Measurements from ENCODE around the gene ASPSCR1. TPM values are rescaled to one million over a fixed set of nuclear protein-coding genes. Genes with fewer than 3 reads are reported as not detected.

Gene ASPSCR1
- total RNA-seq, 1 donor from 2014 or later: 32.9 TPM

GRCh38 chr17:82051776-82052637 lies 74.6 kb downstream of the ASPSCR1 start, which contains the start of the genes GPS1 and RFNG:
TSS of gene GPS1 (plus strand) at chr17:82051898. CDS start at chr17:82051932, 34 bp downstream.
TSS of gene RFNG (minus strand) at chr17:82051811. CDS start at chr17:82051766, 45 bp downstream.
- Mint-ChIP-seq H3K9me3 (no peaks in the 10 kb centered on the region), H3K36me3 (ENCODE audit: low read depth) (peaks cover 10% of the 10 kb centered on the region), H3K4me1 (ENCODE audit: low read depth) (peaks cover 7% of the 10 kb centered on the region), H3K27me3 (ENCODE audit: low read depth) (no peaks in the 10 kb centered on the region), H3K4me3 (ENCODE audit: low read depth) (peak within 1 kb of the TSS; percentile 87), H3K27ac (peak within 1 kb of the TSS; percentile 76)
- DNase-seq (ENCODE audit: low spot score): peak; percentile 73
- intact Hi-C loops (cut with micrococcal nuclease): no loop called here

- peak overlapping the region; percentile 76 for H3K4me3 Mint-ChIP-seq (ENCODE audit: low read depth)
- no peaks in the 10 kb centered on the region for H3K27me3 Mint-ChIP-seq (ENCODE audit: low read depth)
- intact Hi-C loops (cut with micrococcal nuclease): no loop called here
- DNase-seq (ENCODE audit: low spot score): no peak
- peaks cover 3% of the 10 kb centered on the region for H3K4me1 Mint-ChIP-seq (ENCODE audit: low read depth)
- no peak overlapping the region for H3K27ac Mint-ChIP-seq
- H3K9me3 Mint-ChIP-seq: no peaks in the 10 kb centered on the region
- peaks cover 11% of the 10 kb centered on the region for H3K36me3 Mint-ChIP-seq (ENCODE audit: low read depth)
These were observed 75.2 kb downstream of the ASPSCR1 start for GRCh38 chr17:82052638-82053059.

- intact Hi-C loops (cut with micrococcal nuclease): no loop called here
- H3K4me3 Mint-ChIP-seq (ENCODE audit: low read depth): peak overlapping the region; percentile 76
- DNase-seq (ENCODE audit: low spot score): no peak
- H3K27me3 Mint-ChIP-seq (ENCODE audit: low read depth): no peaks in the 10 kb centered on the region
- H3K27ac Mint-ChIP-seq: no peak overlapping the region
- no peaks in the 10 kb centered on the region for H3K9me3 Mint-ChIP-seq
- peaks cover 15% of the 10 kb centered on the region for H3K36me3 Mint-ChIP-seq (ENCODE audit: low read depth)
- peaks cover 3% of the 10 kb centered on the region for H3K4me1 Mint-ChIP-seq (ENCODE audit: low read depth)
These were observed 75.7 kb downstream of the ASPSCR1 start for GRCh38 chr17:82053130-82053529.

- Mint-ChIP-seq H3K27me3 (ENCODE audit: low read depth) (no peaks in the 10 kb centered on the region), H3K36me3 (ENCODE audit: low read depth) (peaks cover 15% of the 10 kb centered on the region), H3K4me3 (ENCODE audit: low read depth) (peak overlapping the region; percentile 76), H3K9me3 (no peaks in the 10 kb centered on the region), H3K27ac (no peak overlapping the region), H3K4me1 (ENCODE audit: low read depth) (peaks cover 3% of the 10 kb centered on the region)
- DNase-seq (ENCODE audit: low spot score): no peak
- intact Hi-C loops (cut with micrococcal nuclease): no loop called here
These were observed 76.3 kb downstream of the ASPSCR1 start for GRCh38 chr17:82053556-82054263.

GRCh38 chr17:82054351-82055022 lies 77.1 kb downstream of the ASPSCR1 start:
- intact Hi-C loops (cut with micrococcal nuclease): no loop called here
- peak overlapping the region; percentile 39 for H3K4me3 Mint-ChIP-seq (ENCODE audit: low read depth)

GRCh38 chr17:82055023-82055964 lies 77.9 kb downstream of the ASPSCR1 start:
- DNase-seq (ENCODE audit: low spot score): no peak
- intact Hi-C loops (cut with micrococcal nuclease): no loop called here
- peaks cover 22% of the 10 kb centered on the region for H3K36me3 Mint-ChIP-seq (ENCODE audit: low read depth)
- H3K27ac Mint-ChIP-seq: no peak overlapping the region
- no peaks in the 10 kb centered on the region for H3K27me3 Mint-ChIP-seq (ENCODE audit: low read depth)
- no peaks in the 10 kb centered on the region for H3K9me3 Mint-ChIP-seq
- H3K4me3 Mint-ChIP-seq (ENCODE audit: low read depth): peak overlapping the region; percentile 39
- peaks cover 3% of the 10 kb centered on the region for H3K4me1 Mint-ChIP-seq (ENCODE audit: low read depth)

More at GRCh38 chr17:82054351-82055022, 77.1 kb downstream of the ASPSCR1 start:
- Mint-ChIP-seq H3K27me3 (ENCODE audit: low read depth) (no peaks in the 10 kb centered on the region), H3K9me3 (no peaks in the 10 kb centered on the region), H3K27ac (no peak overlapping the region), H3K36me3 (ENCODE audit: low read depth) (peaks cover 17% of the 10 kb centered on the region), H3K4me1 (ENCODE audit: low read depth) (peaks cover 3% of the 10 kb centered on the region)
- no peak for DNase-seq (ENCODE audit: low spot score)

GRCh38 chr17:82055965-82056728 lies 78.7 kb downstream of the ASPSCR1 start:
- Mint-ChIP-seq H3K36me3 (ENCODE audit: low read depth) (peaks cover 16% of the 10 kb centered on the region), H3K4me1 (ENCODE audit: low read depth) (no peaks in the 10 kb centered on the region), H3K27ac (no peak overlapping the region), H3K9me3 (no peaks in the 10 kb centered on the region), H3K27me3 (ENCODE audit: low read depth) (no peaks in the 10 kb centered on the region), H3K4me3 (ENCODE audit: low read depth) (no peak overlapping the region)
- DNase-seq (ENCODE audit: low spot score): no peak
- intact Hi-C loops (cut with micrococcal nuclease): no loop called here

- no peaks in the 10 kb centered on the region for H3K9me3 Mint-ChIP-seq
- peaks cover 16% of the 10 kb centered on the region for H3K36me3 Mint-ChIP-seq (ENCODE audit: low read depth)
- H3K27ac Mint-ChIP-seq: no peak overlapping the region
- no peak for DNase-seq (ENCODE audit: low spot score)
- intact Hi-C loops (cut with micrococcal nuclease): no loop called here
- H3K4me3 Mint-ChIP-seq (ENCODE audit: low read depth): no peak overlapping the region
- H3K27me3 Mint-ChIP-seq (ENCODE audit: low read depth): no peaks in the 10 kb centered on the region
- H3K4me1 Mint-ChIP-seq (ENCODE audit: low read depth): no peaks in the 10 kb centered on the region
These were observed 79.5 kb downstream of the ASPSCR1 start for GRCh38 chr17:82056729-82057621.

- H3K27ac Mint-ChIP-seq: no peak overlapping the region
- DNase-seq (ENCODE audit: low spot score): no peak
- no peaks in the 10 kb centered on the region for H3K4me1 Mint-ChIP-seq (ENCODE audit: low read depth)
- intact Hi-C loops (cut with micrococcal nuclease): no loop called here
- H3K9me3 Mint-ChIP-seq: no peaks in the 10 kb centered on the region
- H3K36me3 Mint-ChIP-seq (ENCODE audit: low read depth): peaks cover 16% of the 10 kb centered on the region
- H3K27me3 Mint-ChIP-seq (ENCODE audit: low read depth): no peaks in the 10 kb centered on the region
- no peak overlapping the region for H3K4me3 Mint-ChIP-seq (ENCODE audit: low read depth)
These were observed 80.9 kb downstream of the ASPSCR1 start for GRCh38 chr17:82058230-82058854.

- no peak overlapping the region for H3K4me3 Mint-ChIP-seq (ENCODE audit: low read depth)
- peaks cover 16% of the 10 kb centered on the region for H3K36me3 Mint-ChIP-seq (ENCODE audit: low read depth)
- no peaks in the 10 kb centered on the region for H3K4me1 Mint-ChIP-seq (ENCODE audit: low read depth)
- DNase-seq (ENCODE audit: low spot score): no peak
- H3K27ac Mint-ChIP-seq: no peak overlapping the region
- intact Hi-C loops (cut with micrococcal nuclease): no loop called here
- no peaks in the 10 kb centered on the region for H3K9me3 Mint-ChIP-seq
- H3K27me3 Mint-ChIP-seq (ENCODE audit: low read depth): no peaks in the 10 kb centered on the region
These were observed 81.4 kb downstream of the ASPSCR1 start for GRCh38 chr17:82058855-82059249.
